KMS-11 (cell line): Measurements from ENCODE around the gene MPIG6B.
A peak's percentile ranks its signal among the peaks of the same experiment; 100 is the strongest.

ENCODE experiments used
- H2AFZ ChIP-seq: fragments of 200-600 bp; sonication (generic); 2 replicates; pipeline ENCODE4 v1.6.1; 2016; ENCODE audit warnings: antibody characterized with exemption, mixed run types, low read depth
- H3K27ac ChIP-seq: fragments of 200-600 bp; sonication (generic); 2 replicates; pipeline ENCODE4 v1.6.1; 2016; ENCODE audit warnings: mild to moderate bottlenecking, mixed run types
- H3K27me3 ChIP-seq: fragments of 200-600 bp; sonication (generic); 2 replicates; pipeline ENCODE4 v1.6.1; 2017; ENCODE audit warnings: mild to moderate bottlenecking, low read depth, mixed run types, moderate library complexity; ENCODE audit not compliant: insufficient read depth
- H3K36me3 ChIP-seq: fragments of 200-600 bp; sonication (generic); 2 replicates; pipeline ENCODE4 v1.6.1; 2017; ENCODE audit warnings: mild to moderate bottlenecking, mixed run types; ENCODE audit not compliant: insufficient read depth
- H3K4me1 ChIP-seq: fragments of 200-600 bp; sonication (generic); 2 replicates; pipeline ENCODE4 v1.6.1; 2016; ENCODE audit warnings: mild to moderate bottlenecking, low read depth, mixed run types; ENCODE audit not compliant: poor library complexity, severe bottlenecking
- H3K4me2 ChIP-seq: fragments of 200-600 bp; sonication (generic); 2 replicates; pipeline ENCODE4 v1.7.0; 2016; ENCODE audit warnings: mild to moderate bottlenecking, mixed run types
- H3K4me3 ChIP-seq: fragments of 200-600 bp; sonication (generic); IDR thresholded peaks from 2 replicates; pipeline ENCODE4 v1.6.1; 2017; ENCODE audit warnings: low read depth, low read length, mixed read lengths; ENCODE audit not compliant: insufficient read depth
- H3K79me2 ChIP-seq: fragments of 200-600 bp; sonication (generic); 2 replicates; pipeline ENCODE4 v1.6.1; 2016; ENCODE audit warnings: low read depth, mixed run types; ENCODE audit not compliant: insufficient read depth
- H3K9ac ChIP-seq: fragments of 200-600 bp; sonication (generic); 2 replicates; pipeline ENCODE4 v1.6.1; 2016; ENCODE audit warnings: mild to moderate bottlenecking, mixed run types
- H4K20me1 ChIP-seq: fragments of 200-600 bp; sonication (generic); 2 replicates; pipeline ENCODE4 v1.6.1; 2016; ENCODE audit warnings: mild to moderate bottlenecking, mixed run types; ENCODE audit not compliant: insufficient read depth
- TF ChIP-seq, protein P1 (sequence below): fragments of 200-600 bp; sonication (generic); conservative IDR thresholded peaks from 2 replicates; pipeline ENCODE4 v1.6.1; 2017; ENCODE audit warnings: low read depth, mild to moderate bottlenecking, antibody characterized with exemption, low read length, moderate library complexity, mixed read lengths

Gene MPIG6B

GRCh38 chr6:31763619-31763940 lies 40.4 kb downstream of the MPIG6B start:
- H3K27ac ChIP-seq, result no peak overlapping the region
- no peaks in the 10 kb centered on the region for H3K27me3 ChIP-seq
- no peak overlapping the region for H3K4me3 ChIP-seq
- H2AFZ ChIP-seq, result no peak overlapping the region
- H3K4me1 ChIP-seq, result peaks cover 14% of the 10 kb centered on the region
- no peak overlapping the region for H3K9ac ChIP-seq
- TF ChIP-seq, protein P1, sequence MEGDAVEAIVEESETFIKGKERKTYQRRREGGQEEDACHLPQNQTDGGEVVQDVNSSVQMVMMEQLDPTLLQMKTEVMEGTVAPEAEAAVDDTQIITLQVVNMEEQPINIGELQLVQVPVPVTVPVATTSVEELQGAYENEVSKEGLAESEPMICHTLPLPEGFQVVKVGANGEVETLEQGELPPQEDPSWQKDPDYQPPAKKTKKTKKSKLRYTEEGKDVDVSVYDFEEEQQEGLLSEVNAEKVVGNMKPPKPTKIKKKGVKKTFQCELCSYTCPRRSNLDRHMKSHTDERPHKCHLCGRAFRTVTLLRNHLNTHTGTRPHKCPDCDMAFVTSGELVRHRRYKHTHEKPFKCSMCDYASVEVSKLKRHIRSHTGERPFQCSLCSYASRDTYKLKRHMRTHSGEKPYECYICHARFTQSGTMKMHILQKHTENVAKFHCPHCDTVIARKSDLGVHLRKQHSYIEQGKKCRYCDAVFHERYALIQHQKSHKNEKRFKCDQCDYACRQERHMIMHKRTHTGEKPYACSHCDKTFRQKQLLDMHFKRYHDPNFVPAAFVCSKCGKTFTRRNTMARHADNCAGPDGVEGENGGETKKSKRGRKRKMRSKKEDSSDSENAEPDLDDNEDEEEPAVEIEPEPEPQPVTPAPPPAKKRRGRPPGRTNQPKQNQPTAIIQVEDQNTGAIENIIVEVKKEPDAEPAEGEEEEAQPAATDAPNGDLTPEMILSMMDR, result no peak
- no peaks in the 10 kb centered on the region for H4K20me1 ChIP-seq
- no peak overlapping the region for H3K4me2 ChIP-seq
- no peaks in the 10 kb centered on the region for H3K36me3 ChIP-seq
- no peaks in the 10 kb centered on the region for H3K79me2 ChIP-seq

DNA sequence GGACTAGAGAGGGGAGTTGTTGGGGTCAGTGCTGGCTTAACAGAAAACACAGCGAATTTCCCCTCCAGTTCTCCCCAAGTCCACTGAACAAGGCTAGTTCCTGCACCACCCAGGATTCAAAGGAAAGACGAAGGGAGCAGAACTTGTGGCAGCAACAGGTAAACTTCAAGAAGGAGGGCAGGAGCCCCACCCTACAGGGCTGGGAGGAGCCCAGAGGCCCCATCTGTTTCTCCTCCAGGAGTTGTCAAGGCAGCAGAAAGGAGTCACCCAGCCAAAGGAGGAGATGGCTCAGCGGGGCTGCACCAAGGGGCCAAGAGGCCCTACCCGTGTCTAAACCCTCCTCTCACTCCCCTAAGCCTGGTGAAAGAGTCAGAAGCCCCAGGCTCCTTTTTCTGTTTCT lies 41.0 kb downstream of the MPIG6B start:
- TF ChIP-seq, protein P1, result no peak
- Histone ChIP-seq H3K4me1 (peaks cover 14% of the 10 kb centered on the region), H3K9ac (no peak overlapping the region), H4K20me1 (no peaks in the 10 kb centered on the region), H3K4me2 (peak overlapping the region; percentile 37; the same call in 1 of the 2 replicates), H2AFZ (no peak overlapping the region), H3K36me3 (no peaks in the 10 kb centered on the region), H3K27me3 (no peaks in the 10 kb centered on the region), H3K4me3 (no peak overlapping the region), H3K79me2 (no peaks in the 10 kb centered on the region), H3K27ac (peak overlapping the region; percentile 19; the same call in 1 of the 2 replicates)

DNA sequence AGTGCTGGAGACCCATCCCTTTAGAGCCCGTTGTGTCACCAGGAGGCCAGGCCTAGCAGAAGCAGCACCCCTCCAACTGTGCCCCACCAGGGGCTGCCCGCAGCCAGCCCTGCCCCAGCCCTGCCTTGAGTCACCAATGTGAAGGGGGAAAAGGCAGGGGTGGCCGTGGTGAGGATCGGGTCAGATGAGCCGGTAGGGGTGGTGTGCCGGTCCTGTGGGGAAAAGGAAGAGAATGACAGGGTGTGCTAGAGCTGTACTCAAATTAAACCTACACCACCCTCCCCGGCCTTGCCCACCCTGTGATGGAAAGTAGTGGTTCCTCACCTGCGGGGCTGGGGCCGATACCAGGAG lies 42.4 kb downstream of the MPIG6B start:
- Histone ChIP-seq H3K79me2 (no peaks in the 10 kb centered on the region), H3K36me3 (no peaks in the 10 kb centered on the region), H4K20me1 (no peaks in the 10 kb centered on the region), H3K4me1 (peaks cover 14% of the 10 kb centered on the region), H3K27ac (no peak overlapping the region), H3K9ac (no peak overlapping the region), H3K27me3 (no peaks in the 10 kb centered on the region), H2AFZ (no peak overlapping the region), H3K4me2 (no peak overlapping the region), H3K4me3 (no peak overlapping the region)
- TF ChIP-seq, protein P1, result no peak

- H3K79me2 ChIP-seq, result no peaks in the 10 kb centered on the region
- H4K20me1 ChIP-seq, result no peaks in the 10 kb centered on the region
- H3K4me3 ChIP-seq, result no peak overlapping the region
- TF ChIP-seq, protein P1, result no peak
- no peak overlapping the region for H2AFZ ChIP-seq
- no peaks in the 10 kb centered on the region for H3K36me3 ChIP-seq
- H3K27me3 ChIP-seq, result no peaks in the 10 kb centered on the region
- H3K4me1 ChIP-seq, result peaks cover 20% of the 10 kb centered on the region
- no peak overlapping the region for H3K9ac ChIP-seq
- H3K4me2 ChIP-seq, result no peak overlapping the region
- H3K27ac ChIP-seq, result no peak overlapping the region
These were observed 43.0 kb downstream of the MPIG6B start for GRCh38 chr6:31765910-31766794.
